Activated CD8-positive, alpha-beta T cell treated with anti-CD3 and anti-CD28 coated beads for 36 hours (primary cell): Measurements from ENCODE around the gene TBL1X. TPM values are rescaled to one million over a fixed set of nuclear protein-coding genes. Genes with fewer than 3 reads are reported as not detected.

Source experiments
- ATAC-seq: fragments of 200-7000 bp; cut with Tn5 transposase; one replicate; pipeline ENCODE4 v1.10.0; 2021; ENCODE audit warnings: mild to moderate bottlenecking, moderate library complexity
- CTCF ChIA-PET: fragments of 350-600 bp; sonication (Branson Sonifier 250); formaldehyde crosslinking; loops from one replicate; lab custom pipeline; 2021; ENCODE audit warnings: antibody characterized with exemption; lab: Charles Lee
- POLR2A ChIA-PET: fragments of 350-600 bp; sonication (Branson Sonifier 250); formaldehyde crosslinking; loops from one replicate; lab custom pipeline; 2021; ENCODE audit warnings: antibody characterized with exemption; lab: Charles Lee
- DNase-seq: peaks from one replicate; pipeline ENCODE4 v3.0.0-alpha.2; 2020
- H3K27ac Mint-ChIP-seq: one replicate; pipeline ENCODE4 v1.8.0; 2021; ENCODE audit warnings: mild to moderate bottlenecking, mixed read lengths
- H3K27me3 Mint-ChIP-seq: one replicate; pipeline ENCODE4 v1.8.0; 2021; ENCODE audit warnings: mixed read lengths
- H3K36me3 Mint-ChIP-seq: one replicate; pipeline ENCODE4 v1.8.0; 2021; ENCODE audit warnings: low read depth, mixed read lengths
- H3K4me1 Mint-ChIP-seq: one replicate; pipeline ENCODE4 v1.8.0; 2021; ENCODE audit warnings: low read depth, mixed read lengths
- H3K4me3 Mint-ChIP-seq: one replicate; pipeline ENCODE4 v1.8.0; 2021; ENCODE audit warnings: mild to moderate bottlenecking, moderate library complexity, mixed read lengths
- H3K9me3 Mint-ChIP-seq: one replicate; pipeline ENCODE4 v1.8.0; 2021; ENCODE audit warnings: mixed read lengths
- CTCF ChIP-seq: fragments of 200-600 bp; IDR thresholded peaks from one replicate; pipeline ENCODE4 v1.8.0; 2022; ENCODE audit warnings: antibody characterized with exemption, mild to moderate bottlenecking
- intact Hi-C: fragments of 100-400 bp; cut with micrococcal nuclease; formaldehyde crosslinking; loops from one replicate; pipeline ENCODE4 v1.10.0; 2022
- total RNA-seq, 2 experiments: library from RNA; stranded (reverse); gene quantifications; one replicate each; pipeline ENCODE4 v1.2.3, GENCODE V29; 2021

TBL1X gene
- total RNA-seq, 2 experiments from 2014 or later: 28.9 to 32.0 TPM

- peaks cover 3% of the 10 kb centered on the region for H3K27me3 Mint-ChIP-seq
- no peak for ATAC-seq
- no peaks in the 10 kb centered on the region for H3K4me1 Mint-ChIP-seq
- CTCF ChIA-PET: no interaction called here
- H3K27ac Mint-ChIP-seq: no peak overlapping the region
- no peak for DNase-seq
- peaks cover 1% of the 10 kb centered on the region for H3K9me3 Mint-ChIP-seq
- POLR2A ChIA-PET: no interaction called here
- H3K4me3 Mint-ChIP-seq: no peak overlapping the region
- intact Hi-C loops: no loop called here
- no peaks in the 10 kb centered on the region for H3K36me3 Mint-ChIP-seq
- no peak for TF ChIP-seq CTCF
Measured at GRCh38 chrX:9757366-9757765, 292.5 kb downstream of the TBL1X start.

GRCh38 chrX:9758021-9758638 is 293.3 kb downstream of the TBL1X start:
- CTCF ChIA-PET: no interaction called here

GRCh38 chrX:9759337-9759736 is 294.5 kb downstream of the TBL1X start:
- intact Hi-C loops: no loop called here
- DNase-seq: no peak
- CTCF ChIA-PET: no interaction called here
- ATAC-seq: no peak
- no peak overlapping the region for H3K27ac Mint-ChIP-seq
- H3K4me3 Mint-ChIP-seq: no peak overlapping the region
- TF ChIP-seq CTCF: no peak
- peaks cover 7% of the 10 kb centered on the region for H3K27me3 Mint-ChIP-seq
- no peaks in the 10 kb centered on the region for H3K36me3 Mint-ChIP-seq
- POLR2A ChIA-PET: no interaction called here
- no peaks in the 10 kb centered on the region for H3K4me1 Mint-ChIP-seq
- H3K9me3 Mint-ChIP-seq: peaks cover 1% of the 10 kb centered on the region

More at GRCh38 chrX:9758021-9758638, 293.3 kb downstream of the TBL1X start:
- Mint-ChIP-seq H3K36me3 (no peaks in the 10 kb centered on the region), H3K9me3 (peaks cover 1% of the 10 kb centered on the region), H3K27me3 (peaks cover 3% of the 10 kb centered on the region), H3K4me3 (no peak overlapping the region), H3K4me1 (no peaks in the 10 kb centered on the region), H3K27ac (no peak overlapping the region)
- TF ChIP-seq CTCF: no peak
- DNase-seq: no peak
- intact Hi-C loops: no loop called here
- POLR2A ChIA-PET: interaction anchor here (0.6 kb wide), 1 partner anchor 465 kb away, joined by 5 read pairs; no protein-coding TSS in a partner anchor
- ATAC-seq: no peak

- DNase-seq: no peak
- CTCF ChIA-PET: no interaction called here
- TF ChIP-seq CTCF: no peak
- ATAC-seq: no peak
- Mint-ChIP-seq H3K4me3 (no peak overlapping the region), H3K4me1 (no peaks in the 10 kb centered on the region), H3K36me3 (no peaks in the 10 kb centered on the region), H3K27ac (no peak overlapping the region), H3K9me3 (no peaks in the 10 kb centered on the region), H3K27me3 (peaks cover 15% of the 10 kb centered on the region)
- POLR2A ChIA-PET: no interaction called here
- intact Hi-C loops: no loop called here
Measured at GRCh38 chrX:9765072-9765736, 300.3 kb downstream of the TBL1X start.

GRCh38 chrX:9765737-9766097 is 300.9 kb downstream of the TBL1X start, which contains the start of gene GPR143:
Gene GPR143 (minus strand): TSS chrX:9765847. CDS start chrX:9765817, 30 bp downstream.
- peaks cover 13% of the 10 kb centered on the region for H3K27me3 Mint-ChIP-seq
- no peaks in the 10 kb centered on the region for H3K4me1 Mint-ChIP-seq
- H3K9me3 Mint-ChIP-seq: no peaks in the 10 kb centered on the region
- no peak within 1 kb of the TSS for H3K4me3 Mint-ChIP-seq
- CTCF ChIA-PET: no interaction called here
- intact Hi-C loops: no loop called here
- POLR2A ChIA-PET: no interaction called here
- no peak within 1 kb of the TSS for H3K27ac Mint-ChIP-seq
- H3K36me3 Mint-ChIP-seq: no peaks in the 10 kb centered on the region
- no peak for TF ChIP-seq CTCF
- no peak for DNase-seq
- no peak for ATAC-seq
